ENCODE data around the gene PCBP3.

PCBP3 gene

DNA sequence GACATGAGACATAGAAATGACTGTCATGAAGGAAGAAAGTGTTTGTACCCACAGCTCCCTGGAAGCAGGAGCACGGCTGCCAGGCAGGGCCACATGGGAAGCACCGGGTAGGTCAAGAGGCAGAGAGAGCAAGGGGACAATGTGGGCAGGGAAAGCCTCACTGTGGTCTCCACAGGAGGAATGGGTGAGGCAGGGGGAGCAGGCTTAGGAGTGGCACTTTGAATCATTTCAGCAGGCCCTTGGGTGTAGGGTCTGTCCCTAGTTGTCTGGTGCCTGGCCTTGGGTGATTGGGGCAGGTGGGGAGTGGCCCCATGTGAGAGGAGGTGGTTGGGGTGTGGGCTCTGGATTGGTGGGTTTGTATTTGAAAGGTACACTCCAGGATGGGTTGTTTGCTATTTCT lies 83.9 kb downstream of the PCBP3 start:
- DNase-seq: no peak

- DNase-seq: no peak
Observed at GRCh38 chr21:45735259-45736000, 91.9 kb downstream of the PCBP3 start.

DNA sequence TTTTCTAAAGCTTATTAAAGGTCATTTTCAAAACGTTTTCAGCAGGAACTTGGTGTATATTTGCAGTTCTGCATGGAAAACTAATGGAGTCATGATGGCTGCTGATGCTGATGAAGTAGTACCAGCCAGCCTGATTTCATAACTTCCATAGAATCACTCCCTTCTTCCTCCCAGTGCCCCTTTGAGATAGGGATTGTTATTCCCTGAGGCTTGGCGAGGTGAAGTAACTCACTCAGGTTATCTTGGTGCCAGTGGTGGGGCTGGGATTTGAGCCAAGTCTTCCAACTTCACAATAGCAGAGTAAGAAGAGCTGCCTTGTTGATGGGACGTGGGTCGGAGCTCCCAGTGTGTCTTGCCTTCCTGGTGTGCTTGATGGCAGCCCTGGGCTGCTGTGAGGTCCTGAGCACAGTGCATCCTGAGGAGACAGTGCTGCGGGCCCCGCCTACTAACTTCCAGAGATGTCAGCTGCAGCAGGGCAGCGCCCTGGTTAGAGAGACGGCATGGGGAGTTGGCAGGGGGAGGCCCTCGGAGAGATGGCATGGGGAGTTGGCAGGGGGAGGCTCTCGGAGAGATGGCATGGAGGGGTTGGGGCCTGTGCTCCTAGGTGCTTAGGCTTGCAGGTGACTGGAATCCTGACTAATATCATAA lies 92.6 kb downstream of the PCBP3 start:
- no peak for DNase-seq

- DNase-seq: no peak
Observed at GRCh38 chr21:45736690-45737484, 93.4 kb downstream of the PCBP3 start.

DNA sequence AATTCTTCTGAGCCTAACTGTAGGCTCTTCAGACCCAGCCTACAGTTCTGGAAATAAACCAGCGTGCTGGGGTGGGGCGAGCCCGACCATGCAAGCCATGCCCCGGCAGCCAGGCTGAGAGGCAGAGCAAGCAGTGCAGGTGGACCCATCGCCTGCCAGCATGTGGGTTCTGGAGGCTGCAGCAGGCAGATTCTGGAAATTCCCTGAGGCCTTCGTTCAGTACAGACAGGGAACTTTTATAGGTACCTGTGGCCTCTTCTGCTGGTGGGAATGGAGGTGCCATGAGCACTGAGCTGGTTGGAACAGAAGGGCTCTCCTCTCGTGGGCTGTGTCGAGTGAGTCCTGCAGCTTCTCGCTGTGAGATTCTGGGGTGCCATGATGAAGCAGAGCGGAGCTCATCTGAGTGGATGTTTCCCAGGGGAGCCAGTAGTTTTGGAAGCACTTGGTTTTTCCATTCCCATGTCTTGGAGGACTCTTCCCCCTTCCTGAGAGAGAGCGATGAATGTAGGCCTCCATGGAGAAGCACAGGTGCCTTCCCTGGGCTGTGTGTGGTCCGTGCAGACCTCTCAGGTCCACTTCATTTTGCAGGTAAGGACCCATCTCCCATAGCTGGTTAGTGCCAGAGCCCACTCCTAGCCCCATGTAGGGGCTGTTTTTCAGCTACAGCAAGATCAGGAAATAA lies 94.1 kb downstream of the PCBP3 start:
- DNase-seq: no peak

DNA sequence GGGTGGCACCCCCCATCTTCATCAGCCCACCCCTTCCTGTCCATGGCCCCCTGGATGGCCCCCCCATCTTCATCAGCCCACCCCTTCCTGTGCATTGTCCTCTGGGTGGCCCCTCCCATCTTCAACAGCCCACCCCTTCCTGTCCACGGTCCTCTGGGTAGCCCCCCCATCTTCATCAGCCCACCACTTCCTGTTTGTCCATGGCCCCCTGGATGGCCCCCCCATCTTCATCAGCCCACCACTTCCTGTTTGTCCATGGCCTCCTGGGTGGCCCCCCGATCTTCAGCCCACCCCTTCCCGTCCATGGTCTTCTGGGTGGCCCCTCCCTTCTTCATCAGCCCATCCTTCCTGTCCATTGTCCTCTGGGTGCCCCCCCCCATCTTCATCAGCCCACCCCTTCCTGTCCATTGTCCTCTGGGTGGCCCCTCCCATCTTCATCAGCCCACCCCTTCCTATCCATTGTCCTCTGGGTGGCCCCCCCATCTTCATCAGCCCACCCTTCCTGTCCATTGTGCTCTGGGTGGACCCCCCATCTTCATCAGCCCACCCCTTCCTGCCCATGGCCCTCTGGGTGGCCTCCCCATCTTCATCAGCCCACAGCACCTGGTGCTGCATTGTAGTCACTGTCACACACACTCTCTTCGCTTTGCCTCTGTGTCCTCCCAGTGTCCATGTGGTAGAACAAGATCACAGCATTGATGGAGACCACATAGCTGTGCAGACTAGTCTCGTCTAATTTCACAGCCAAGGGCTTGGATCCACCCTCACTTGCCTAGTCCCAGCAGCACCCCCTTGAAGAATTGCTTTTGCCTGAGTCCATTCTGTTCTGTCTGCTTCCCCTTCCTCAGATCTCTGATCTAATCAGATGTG lies 95.9 kb downstream of the PCBP3 start:
- DNase-seq: no peak

GRCh38 chr21:45740088-45740440 lies 96.5 kb downstream of the PCBP3 start:
- no peak for DNase-seq

GRCh38 chr21:45740491-45741357 lies 97.2 kb downstream of the PCBP3 start:
- DNase-seq: no peak

GRCh38 chr21:45741691-45742090 lies 98.2 kb downstream of the PCBP3 start:
- DNase-seq: no peak

GRCh38 chr21:45742247-45742646 lies 98.7 kb downstream of the PCBP3 start:
- no peak for DNase-seq

DNA sequence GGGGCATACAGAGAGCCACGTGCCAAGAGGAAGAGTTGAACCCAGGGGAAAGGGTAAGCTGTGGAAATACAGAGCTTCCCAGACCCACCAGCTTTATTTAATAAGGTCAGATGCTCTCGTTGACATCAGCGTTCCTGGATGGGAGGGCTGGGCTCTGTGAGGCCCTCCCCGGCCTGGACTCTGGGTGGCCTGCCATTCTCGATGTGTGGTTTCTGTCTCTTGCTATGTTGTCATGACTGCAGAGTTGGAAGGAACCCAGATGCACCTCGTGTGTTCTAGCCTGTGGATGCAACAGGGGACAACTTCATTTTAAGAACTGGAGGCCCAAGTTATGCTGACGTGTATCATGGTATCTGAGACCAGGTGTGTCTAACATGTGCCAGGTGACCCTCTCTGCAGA lies 101.7 kb downstream of the PCBP3 start:
- DNase-seq: no peak

GRCh38 chr21:45747233-45747766 lies 103.8 kb downstream of the PCBP3 start:
- no peak for DNase-seq

- peak; percentile 26 for DNase-seq
Observed at GRCh38 chr21:45747802-45748445, 104.4 kb downstream of the PCBP3 start.

GRCh38 chr21:45748593-45748992 lies 105.1 kb downstream of the PCBP3 start:
- no peak for DNase-seq

DNA sequence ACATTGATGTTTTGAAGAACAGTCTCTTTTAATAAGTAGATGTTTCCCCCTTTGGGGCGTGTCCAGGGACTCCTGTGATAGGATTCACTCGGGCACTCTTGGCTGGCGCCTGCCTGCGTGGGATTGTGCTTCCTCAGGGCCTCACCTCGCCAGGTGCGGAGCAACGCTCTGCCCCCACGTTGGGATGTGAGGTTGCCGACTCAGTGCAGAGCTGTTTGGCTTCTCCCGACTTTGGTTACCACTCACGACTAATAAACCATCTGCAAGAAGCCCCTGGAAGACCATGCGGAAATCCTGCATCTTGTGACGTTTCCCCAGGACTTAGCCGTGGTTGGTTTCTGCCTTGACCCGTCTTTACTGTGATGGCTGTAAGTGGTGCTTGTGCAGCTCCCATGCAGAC lies 106.4 kb downstream of the PCBP3 start:
- no peak for DNase-seq

DNA sequence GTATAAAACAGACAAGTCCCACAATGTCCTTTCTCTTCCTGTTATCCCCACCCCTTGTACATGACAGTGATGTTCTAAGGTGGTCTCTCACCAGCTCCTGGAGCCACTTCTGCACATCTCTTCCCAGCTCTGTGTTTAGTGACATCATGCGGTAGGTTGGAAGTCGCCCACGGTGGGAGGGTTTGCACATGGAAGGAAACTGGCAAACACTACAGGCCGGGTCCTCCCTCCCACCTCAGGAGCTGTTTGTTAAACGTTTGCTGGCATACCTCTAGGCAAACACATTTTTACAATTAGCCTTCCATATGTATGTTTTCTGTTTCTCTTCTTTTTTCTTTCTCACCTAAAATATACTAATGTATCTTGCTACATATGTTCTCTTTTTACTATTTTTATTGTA lies 107.4 kb downstream of the PCBP3 start:
- DNase-seq: no peak

- no peak for DNase-seq
Observed at GRCh38 chr21:45753445-45753844, 109.9 kb downstream of the PCBP3 start.

DNA sequence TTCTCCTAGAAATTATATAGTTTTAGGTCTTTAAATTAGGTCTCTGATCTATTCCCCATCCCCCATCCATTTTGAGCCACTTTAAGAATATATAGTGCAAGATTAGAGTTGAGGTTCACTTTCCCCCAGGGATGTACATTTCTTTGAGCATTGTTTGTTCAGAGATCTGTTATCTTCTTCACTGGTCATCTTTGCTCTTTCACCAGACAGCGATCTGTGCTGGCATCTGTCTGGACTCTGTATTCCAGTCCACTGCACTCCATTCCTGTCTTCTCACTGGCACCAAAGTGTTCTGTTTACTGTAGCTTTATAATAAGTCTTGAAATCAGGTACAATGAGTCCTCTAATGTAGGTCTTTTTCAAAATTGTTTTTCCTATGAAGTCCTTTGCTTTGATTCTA lies 112.5 kb downstream of the PCBP3 start:
- DNase-seq: no peak

DNA sequence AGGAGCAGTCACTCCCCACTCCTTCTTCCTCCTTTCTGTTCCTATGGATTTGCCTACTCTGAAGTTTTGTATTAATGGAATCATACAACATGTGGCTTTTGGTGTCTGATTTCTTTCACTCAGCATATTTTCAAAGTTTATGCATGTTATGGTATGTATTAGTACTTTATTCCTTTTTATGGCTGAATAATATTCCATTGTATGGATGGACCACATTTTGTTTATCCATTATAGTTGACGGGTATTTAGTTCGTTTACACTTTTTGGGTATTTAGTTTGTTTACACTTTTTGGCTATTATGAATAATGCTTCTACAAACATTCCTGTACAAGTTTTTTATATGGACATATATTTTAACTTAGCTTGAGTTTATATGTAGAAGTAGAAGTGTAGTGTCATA lies 113.1 kb downstream of the PCBP3 start:
- DNase-seq: no peak

GRCh38 chr21:45761704-45762103 lies 118.2 kb downstream of the PCBP3 start:
- no peak for DNase-seq

DNA sequence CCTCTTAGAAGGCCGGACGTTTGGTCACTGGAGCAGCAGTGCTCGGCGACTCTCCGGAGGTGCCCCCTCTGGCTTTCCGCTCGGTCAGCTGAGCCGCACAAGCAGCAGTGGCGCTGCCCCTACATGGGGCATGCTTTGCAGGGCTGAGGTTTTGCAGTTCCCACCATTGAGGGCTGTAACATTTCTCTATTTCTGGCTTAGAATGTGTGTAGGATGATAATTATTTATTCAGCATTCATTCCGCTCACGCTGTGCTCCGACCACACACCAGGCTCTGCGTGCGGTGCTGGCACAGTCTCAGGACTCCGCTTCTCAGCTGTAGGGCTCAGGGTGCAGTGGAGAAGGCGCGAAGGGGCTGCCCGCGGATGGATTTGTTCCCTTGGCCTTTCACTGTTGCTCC lies 119.5 kb downstream of the PCBP3 start:
- DNase-seq: no peak
